HG02588 (cell line): ENCODE results near the gene ARHGEF16.

Experiments used
- ATAC-seq: cut with Tn5 transposase; IDR thresholded peaks from one replicate; pipeline ENCODE4 v1.9.1; 2021; ENCODE audit warnings: mild to moderate bottlenecking, moderate library complexity; ENCODE audit not compliant: unreplicated experiment

The ARHGEF16 gene

GRCh38 chr1:3466366-3467075 lies 12.1 kb downstream of the ARHGEF16 start:
- no peak for ATAC-seq

- ATAC-seq = no peak
These were observed 12.9 kb downstream of the ARHGEF16 start for GRCh38 chr1:3467096-3468036.

GRCh38 chr1:3468236-3469103 lies 14.0 kb downstream of the ARHGEF16 start:
- ATAC-seq = no peak

GRCh38 chr1:3469104-3469848 lies 14.8 kb downstream of the ARHGEF16 start:
- no peak for ATAC-seq

GRCh38 chr1:3469849-3470649 lies 15.6 kb downstream of the ARHGEF16 start:
- no peak for ATAC-seq

GRCh38 chr1:3470650-3471355 lies 16.3 kb downstream of the ARHGEF16 start:
- ATAC-seq = no peak

- no peak for ATAC-seq
These were observed 17.1 kb downstream of the ARHGEF16 start for GRCh38 chr1:3471356-3472087.

GRCh38 chr1:3472088-3472850 lies 17.8 kb downstream of the ARHGEF16 start:
- no peak for ATAC-seq

- ATAC-seq = no peak
These were observed 18.4 kb downstream of the ARHGEF16 start for GRCh38 chr1:3472906-3473305.

GRCh38 chr1:3473381-3473844 lies 18.9 kb downstream of the ARHGEF16 start:
- no peak for ATAC-seq

GRCh38 chr1:3474016-3474415 lies 19.6 kb downstream of the ARHGEF16 start:
- ATAC-seq = no peak

- ATAC-seq = no peak
These were observed 20.0 kb downstream of the ARHGEF16 start for GRCh38 chr1:3474421-3474820.

GRCh38 chr1:3475839-3476573 lies 21.5 kb downstream of the ARHGEF16 start:
- no peak for ATAC-seq

GRCh38 chr1:3476666-3477065 lies 22.2 kb downstream of the ARHGEF16 start:
- ATAC-seq = no peak

GRCh38 chr1:3477241-3477995 lies 23.0 kb downstream of the ARHGEF16 start:
- no peak for ATAC-seq

- ATAC-seq = no peak
These were observed 23.7 kb downstream of the ARHGEF16 start for GRCh38 chr1:3478187-3478586.
